GM12873 (cell line): Measurements from ENCODE around the gene PEAK1.

Experiments used
- CTCF ChIP-seq: IDR thresholded peaks from 2 replicates; pipeline ENCODE4 v1.5.1; 2012; ENCODE audit warnings: low read depth, mild to moderate bottlenecking, moderate library complexity, low read length, control low read depth; ENCODE audit not compliant: insufficient read depth; ENCODE audit errors: missing control alignments

Gene PEAK1

DNA sequence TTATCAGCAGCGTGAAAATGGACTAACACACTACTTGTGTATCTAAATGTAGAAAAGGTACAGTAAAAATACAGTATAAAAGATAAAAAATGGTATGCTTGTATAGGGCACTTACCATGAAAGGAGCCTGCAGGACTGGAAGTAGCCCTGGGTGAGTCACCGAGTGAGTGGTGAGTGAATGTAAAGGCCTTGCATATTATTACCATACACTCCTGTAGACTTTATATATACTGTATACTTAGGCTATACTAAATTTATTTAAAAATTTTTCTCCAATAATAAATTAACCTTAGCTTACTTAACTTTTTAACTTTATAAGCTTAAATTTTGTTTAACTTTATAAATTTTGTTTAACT lies 281.8 kb downstream of the PEAK1 start:
- no peak for TF ChIP-seq CTCF

DNA sequence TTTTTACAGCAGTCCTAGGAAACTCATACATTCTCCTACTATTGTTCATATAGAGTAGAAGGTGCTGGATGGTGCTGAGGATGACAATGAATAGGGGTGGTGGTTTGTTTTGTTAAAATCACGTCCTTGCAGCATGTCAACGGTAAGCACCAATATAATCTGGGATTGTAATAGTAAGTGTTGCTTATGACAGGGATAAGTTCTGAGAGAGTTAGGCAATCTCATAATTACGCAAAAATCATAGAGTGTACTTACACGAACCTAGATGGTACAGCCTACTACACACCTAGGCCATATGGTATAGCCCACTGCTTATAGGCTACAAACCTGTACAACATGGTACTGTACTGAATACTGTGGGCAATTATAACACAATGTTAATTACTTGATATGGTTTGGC lies 284.7 kb downstream of the PEAK1 start:
- TF ChIP-seq CTCF, result no peak

DNA sequence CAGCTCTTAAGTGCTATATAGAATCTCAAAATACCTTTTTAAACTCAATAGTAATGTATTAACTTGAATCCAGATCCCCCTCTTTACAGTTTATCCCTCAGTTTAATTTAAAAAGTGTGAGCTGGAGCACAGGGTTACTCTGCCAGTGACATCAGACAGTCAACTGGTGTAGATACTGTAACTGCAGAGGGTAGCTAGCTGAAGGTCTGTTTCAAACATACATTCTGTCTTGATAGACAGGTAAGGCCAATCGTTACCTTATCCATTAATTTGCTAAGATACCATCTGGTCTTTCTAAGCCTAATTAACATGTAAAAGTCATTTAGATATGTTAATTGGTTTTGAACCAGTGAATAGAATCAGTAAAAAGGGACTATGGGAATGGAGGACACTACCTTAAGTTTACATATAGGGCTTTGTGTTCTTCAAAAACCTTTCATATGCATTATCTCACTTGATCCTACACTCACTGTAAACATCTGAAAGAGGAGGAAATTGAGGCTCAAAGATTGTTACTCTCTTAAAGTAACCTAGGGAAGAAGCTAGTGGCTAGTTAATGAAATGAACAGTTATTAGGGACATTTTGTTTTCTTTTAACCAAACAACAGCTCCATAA lies 289.5 kb downstream of the PEAK1 start:
- TF ChIP-seq CTCF, result no peak

GRCh38 chr15:77127626-77128025 lies 292.3 kb downstream of the PEAK1 start:
- TF ChIP-seq CTCF, result no peak

- TF ChIP-seq CTCF, result no peak
Observed at GRCh38 chr15:77126529-77127326, 293.2 kb downstream of the PEAK1 start.

- TF ChIP-seq CTCF, result no peak
Observed at GRCh38 chr15:77123854-77124253, 296.1 kb downstream of the PEAK1 start.

DNA sequence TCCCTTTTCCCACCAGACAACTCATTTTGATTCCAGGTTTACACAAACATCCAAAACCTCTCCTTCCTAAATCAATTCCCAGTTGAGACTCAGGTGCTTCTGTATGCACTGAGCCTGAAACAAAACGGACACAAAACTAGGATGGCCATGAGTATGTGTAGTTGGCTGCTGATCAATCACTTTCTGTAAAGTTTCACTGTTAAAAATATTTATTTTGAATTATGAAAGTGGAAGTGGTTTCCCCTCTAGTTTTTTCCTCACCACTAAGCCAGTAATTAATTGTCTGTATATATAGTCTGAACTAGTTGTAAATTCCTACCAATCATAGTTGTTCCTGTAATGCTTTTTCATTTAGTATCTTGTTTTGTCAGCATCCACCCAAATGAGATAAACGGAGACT lies 297.3 kb downstream of the PEAK1 start:
- no peak for TF ChIP-seq CTCF
